Bronchial epithelial cell (primary cell): ENCODE results near the gene SLC2A14. TPM values are rescaled to one million over a fixed set of nuclear protein-coding genes. Genes with fewer than 3 reads are reported as not detected.
"Not testable (repeated sequence)": the region's sequence is repeated elsewhere in the genome, so short reads cannot be mapped to it uniquely, and the experiment has no call there.

Experiments
- DNase-seq: peaks from one replicate; pipeline ENCODE4 v3.0.0-alpha.2; 2010; ENCODE audit warnings: low read depth
- FAIRE-seq: peaks from 2 replicates; lab custom pipeline; 2011; peaks lifted over from hg19 to GRCh38; lab: Jason Lieb, UNC
- H3K27me3 ChIP-seq: 2 replicates; pipeline ENCODE4 v1.5.1; 2011; ENCODE audit warnings: low read length; ENCODE audit not compliant: control insufficient read depth, insufficient read depth
- H3K36me3 ChIP-seq: 2 replicates; pipeline ENCODE4 v1.5.1; 2011; ENCODE audit warnings: low read length; ENCODE audit not compliant: control insufficient read depth, insufficient read depth
- H3K4me3 ChIP-seq: 2 replicates; pipeline ENCODE4 v1.5.1; 2011; ENCODE audit warnings: mild to moderate bottlenecking, low read depth, low read length, control low read depth
- total RNA-seq: library from RNA; depleted of rRNA; stranded (reverse); fragments of >200 nt; gene quantifications from 2 replicates; pipeline ENCODE4 v1.2.1, GENCODE V29; 2014
- TF ChIP-seq, protein P1 (sequence below): IDR thresholded peaks from 2 replicates; pipeline ENCODE4 v1.5.1; 2011; ENCODE audit warnings: mild to moderate bottlenecking, moderate library complexity, low read length, control low read depth, inconsistent platforms; ENCODE audit not compliant: insufficient read depth, severe bottlenecking

Gene SLC2A14
- not detected in 2 replicates for total RNA-seq

DNA sequence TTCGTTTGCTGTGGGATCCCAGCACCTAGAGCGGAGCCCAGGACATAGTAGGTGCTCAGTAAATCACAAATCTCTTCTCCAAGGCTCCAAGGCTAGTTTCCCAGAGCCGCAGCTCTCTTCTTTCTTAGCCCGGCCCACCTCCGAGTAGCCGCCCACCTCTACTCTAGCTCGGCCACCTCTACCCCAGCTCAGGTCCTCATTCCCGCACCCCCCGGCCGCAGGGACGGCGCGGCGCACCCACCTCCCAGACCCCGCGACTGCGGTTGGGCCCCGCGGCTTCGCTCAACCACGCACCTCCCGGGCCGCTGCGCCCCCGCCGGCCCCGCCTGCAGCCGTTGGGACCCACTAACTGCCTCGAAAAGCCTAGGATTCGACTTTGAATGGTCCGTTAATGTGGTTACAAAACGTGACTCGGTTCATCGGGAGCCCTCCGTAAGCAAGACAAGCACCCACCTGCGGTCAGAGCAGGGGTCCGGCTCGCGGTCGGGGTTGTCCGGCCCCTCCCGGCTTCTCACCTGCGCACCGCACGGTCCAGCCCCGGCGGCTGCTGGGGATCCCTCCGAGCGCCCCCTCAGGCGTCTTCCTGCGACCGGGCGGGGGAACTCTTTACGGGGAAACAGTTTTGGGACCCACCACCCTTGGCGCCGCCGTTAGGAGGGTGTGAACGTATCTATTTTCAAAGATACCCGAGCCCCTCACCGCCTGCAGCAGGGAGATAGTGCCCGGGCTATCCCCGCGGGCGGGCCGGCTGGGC, at the start of gene SLC2A14:
Gene SLC2A14 (minus strand): TSS at position 350 of the 754 bp plus-strand sequence. CDS start 3,035 bp downstream, outside the sequence.
- no peak for FAIRE-seq
- TF ChIP-seq, protein P1, sequence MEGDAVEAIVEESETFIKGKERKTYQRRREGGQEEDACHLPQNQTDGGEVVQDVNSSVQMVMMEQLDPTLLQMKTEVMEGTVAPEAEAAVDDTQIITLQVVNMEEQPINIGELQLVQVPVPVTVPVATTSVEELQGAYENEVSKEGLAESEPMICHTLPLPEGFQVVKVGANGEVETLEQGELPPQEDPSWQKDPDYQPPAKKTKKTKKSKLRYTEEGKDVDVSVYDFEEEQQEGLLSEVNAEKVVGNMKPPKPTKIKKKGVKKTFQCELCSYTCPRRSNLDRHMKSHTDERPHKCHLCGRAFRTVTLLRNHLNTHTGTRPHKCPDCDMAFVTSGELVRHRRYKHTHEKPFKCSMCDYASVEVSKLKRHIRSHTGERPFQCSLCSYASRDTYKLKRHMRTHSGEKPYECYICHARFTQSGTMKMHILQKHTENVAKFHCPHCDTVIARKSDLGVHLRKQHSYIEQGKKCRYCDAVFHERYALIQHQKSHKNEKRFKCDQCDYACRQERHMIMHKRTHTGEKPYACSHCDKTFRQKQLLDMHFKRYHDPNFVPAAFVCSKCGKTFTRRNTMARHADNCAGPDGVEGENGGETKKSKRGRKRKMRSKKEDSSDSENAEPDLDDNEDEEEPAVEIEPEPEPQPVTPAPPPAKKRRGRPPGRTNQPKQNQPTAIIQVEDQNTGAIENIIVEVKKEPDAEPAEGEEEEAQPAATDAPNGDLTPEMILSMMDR, result no peak
- H3K4me3 ChIP-seq, result no peak within 1 kb of the TSS

DNA sequence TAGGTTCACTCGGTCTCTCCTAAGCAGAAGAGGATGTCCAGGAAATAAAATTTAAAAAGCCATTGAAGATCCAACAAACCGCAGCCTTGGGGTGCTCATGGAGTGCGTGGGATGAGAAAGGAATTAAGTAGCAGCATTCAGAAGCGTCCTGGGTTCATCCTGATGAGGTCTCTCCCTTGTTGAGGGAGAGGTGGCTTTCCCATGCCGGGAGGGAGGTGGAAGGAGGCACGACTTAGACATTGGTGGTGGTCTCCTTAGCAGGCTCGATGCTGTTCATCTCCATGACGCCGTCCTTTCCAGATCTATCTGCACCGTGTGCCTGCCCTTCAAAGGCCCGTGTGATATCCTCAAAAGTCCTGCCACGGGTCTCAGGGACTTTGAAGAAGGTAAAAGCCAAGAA, 48.5 kb upstream of the SLC2A14 start:
- FAIRE-seq, result not testable (repeated sequence)

More for the DNA sequence above, at the start of gene SLC2A14:
- H3K27me3 ChIP-seq, result no peaks in the 10 kb centered on the region
- no peak for DNase-seq
- H3K36me3 ChIP-seq, result no peaks in the 10 kb centered on the region

GRCh38 chr12:7918268-7918590, 45.5 kb upstream of the SLC2A14 start:
- not testable (repeated sequence) for DNase-seq, H3K36me3 ChIP-seq, FAIRE-seq, H3K4me3 ChIP-seq, H3K27me3 ChIP-seq

More for the DNA sequence above, 48.5 kb upstream of the SLC2A14 start:
- not testable (repeated sequence) for H3K4me3 ChIP-seq, H3K36me3 ChIP-seq, DNase-seq, H3K27me3 ChIP-seq

DNA sequence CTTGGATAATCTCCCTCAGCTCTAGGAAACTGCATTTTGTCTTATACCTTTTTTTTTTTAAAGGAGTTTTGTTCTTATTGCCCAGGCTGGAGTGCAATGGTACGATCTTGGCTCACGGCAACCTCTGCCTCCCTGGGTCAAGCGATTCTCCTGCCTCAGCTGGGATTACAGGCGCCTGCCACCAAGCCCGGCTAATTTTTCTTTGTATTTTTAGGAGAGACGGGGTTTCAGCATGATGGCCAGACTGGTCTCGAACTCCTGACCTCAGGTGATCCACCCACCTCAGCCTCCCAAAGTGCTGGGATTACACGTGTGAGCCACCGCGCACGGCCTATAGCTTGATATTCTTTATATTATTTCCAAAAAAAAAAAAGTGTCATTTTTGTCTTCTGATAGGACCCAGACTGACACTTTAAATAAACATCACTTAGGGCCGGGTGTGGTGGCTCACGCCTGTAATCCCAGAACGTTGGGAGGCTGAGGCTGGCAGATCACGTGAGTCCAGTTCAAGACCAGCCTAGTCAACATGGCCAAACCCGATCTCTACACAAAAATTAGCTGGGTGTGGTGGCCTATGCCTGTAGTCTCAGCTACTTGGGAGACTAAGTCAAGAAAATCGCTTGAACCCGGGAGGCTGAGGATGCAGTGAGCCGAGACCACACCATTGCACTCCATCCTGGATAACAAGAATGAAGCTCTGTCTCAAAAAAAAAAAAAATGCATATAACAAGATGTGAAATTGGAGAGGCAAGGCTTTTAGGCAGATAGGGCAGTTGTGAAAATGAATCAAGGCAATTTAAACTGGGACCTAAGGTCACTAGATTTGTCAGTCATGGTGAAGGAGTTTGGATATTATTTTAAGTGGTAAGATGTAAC, 44.9 kb upstream of the SLC2A14 start:
- Histone ChIP-seq H3K27me3 (no peaks in the 10 kb centered on the region), H3K36me3 (no peaks in the 10 kb centered on the region), H3K4me3 (no peak overlapping the region)
- DNase-seq, result no peak
- TF ChIP-seq, protein P1, result no peak
- no peak for FAIRE-seq

- FAIRE-seq (no peak), DNase-seq (no peak)
- no peaks in the 10 kb centered on the region for H3K27me3 ChIP-seq
- no peaks in the 10 kb centered on the region for H3K36me3 ChIP-seq
- no peak overlapping the region for H3K4me3 ChIP-seq
- TF ChIP-seq, protein P1, result no peak
Observed at GRCh38 chr12:7916936-7917335, 44.2 kb upstream of the SLC2A14 start.

GRCh38 chr12:7915661-7916403, 43.1 kb upstream of the SLC2A14 start:
- DNase-seq, result no peak

GRCh38 chr12:7910106-7910505, 37.4 kb upstream of the SLC2A14 start:
- not testable (repeated sequence) for H3K36me3 ChIP-seq, H3K27me3 ChIP-seq, H3K4me3 ChIP-seq, FAIRE-seq
- DNase-seq, result peak; percentile 20

More at GRCh38 chr12:7915661-7916403, 43.1 kb upstream of the SLC2A14 start:
- no peaks in the 10 kb centered on the region for H3K36me3 ChIP-seq
- no peak overlapping the region for H3K4me3 ChIP-seq
- no peak for FAIRE-seq
- TF ChIP-seq, protein P1, result no peak
- H3K27me3 ChIP-seq, result no peaks in the 10 kb centered on the region
